ENCODE data around the gene EMC7. TPM values are rescaled to one million over a fixed set of nuclear protein-coding genes. Genes with fewer than 3 reads are reported as not detected.

The EMC7 gene
- total and polyA plus RNA-seq, 9 of the 15 experiments (the other 6 are each of a cell fraction or from before 2014, with no cell fraction given), result 25.8 to 92.8 (median 49.7) TPM

DNA sequence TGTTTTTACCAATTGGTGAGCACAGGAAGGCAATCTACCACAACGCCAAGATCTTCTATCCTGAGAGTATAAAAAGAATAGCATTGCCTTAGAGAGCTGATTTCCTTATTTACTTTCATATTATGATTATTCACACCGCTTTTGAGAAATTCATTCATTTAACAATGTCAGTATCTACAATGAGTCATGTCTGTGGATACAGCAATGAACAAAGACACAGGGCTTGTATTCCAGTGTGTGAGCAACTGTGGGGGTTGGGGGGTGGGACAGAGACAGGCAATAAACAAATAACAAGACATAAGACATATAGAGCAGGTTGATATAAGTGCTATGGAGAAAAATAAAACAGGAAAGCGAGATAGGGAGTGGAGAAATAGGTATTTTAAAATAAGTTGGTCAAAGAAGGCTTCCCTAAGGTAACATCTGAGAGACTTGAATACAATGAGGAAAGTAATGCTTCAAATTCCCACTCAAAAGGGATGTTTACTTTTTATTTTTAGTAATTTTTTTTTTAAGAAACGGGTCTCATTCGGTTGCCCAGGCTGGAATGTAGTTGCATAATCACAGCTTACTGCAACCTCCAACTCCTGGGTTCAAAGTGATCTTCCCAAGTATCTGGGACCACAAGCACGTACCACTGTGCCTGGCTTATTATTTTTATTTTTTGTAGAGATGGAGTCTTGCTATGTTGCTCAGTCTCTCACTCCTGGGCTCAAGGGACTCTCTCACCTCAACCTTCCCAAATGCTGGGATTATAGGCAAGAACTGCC, 45.9 kb upstream of the EMC7 start:
- CTCF ChIA-PET (ENCODE audit: low intra/inter-chr PET ratio), result no interaction called here
- no peaks in the 10 kb centered on the region for H3K27me3 ChIP-seq (ENCODE audit: control insufficient read depth in 2 of 2, insufficient read depth in 2 of 2, low read length in 2 of 2)
- H2AFZ ChIP-seq (ENCODE audit: low read depth, low read length), result no peak overlapping the region
- FAIRE-seq, result no peak
- H4K20me1 ChIP-seq (replicated peaks; ENCODE audit: control insufficient read depth, insufficient read depth, low read length), result no peaks in the 10 kb centered on the region
- no peaks in the 10 kb centered on the region for H3K79me2 ChIP-seq (ENCODE audit: control insufficient read depth, insufficient read depth, low read length)
- TF ChIP-seq NFIC (IDR thresholded peaks at IDR 0.05), result no peak
- no peak for TF ChIP-seq ARID2 (IDR thresholded peaks at IDR 0.05)
- TF ChIP-seq U2AF2 (optimal IDR thresholded peaks at IDR 0.05; ENCODE audit: low read depth, low read length), result no peak
- TF ChIP-seq, protein P1, sequence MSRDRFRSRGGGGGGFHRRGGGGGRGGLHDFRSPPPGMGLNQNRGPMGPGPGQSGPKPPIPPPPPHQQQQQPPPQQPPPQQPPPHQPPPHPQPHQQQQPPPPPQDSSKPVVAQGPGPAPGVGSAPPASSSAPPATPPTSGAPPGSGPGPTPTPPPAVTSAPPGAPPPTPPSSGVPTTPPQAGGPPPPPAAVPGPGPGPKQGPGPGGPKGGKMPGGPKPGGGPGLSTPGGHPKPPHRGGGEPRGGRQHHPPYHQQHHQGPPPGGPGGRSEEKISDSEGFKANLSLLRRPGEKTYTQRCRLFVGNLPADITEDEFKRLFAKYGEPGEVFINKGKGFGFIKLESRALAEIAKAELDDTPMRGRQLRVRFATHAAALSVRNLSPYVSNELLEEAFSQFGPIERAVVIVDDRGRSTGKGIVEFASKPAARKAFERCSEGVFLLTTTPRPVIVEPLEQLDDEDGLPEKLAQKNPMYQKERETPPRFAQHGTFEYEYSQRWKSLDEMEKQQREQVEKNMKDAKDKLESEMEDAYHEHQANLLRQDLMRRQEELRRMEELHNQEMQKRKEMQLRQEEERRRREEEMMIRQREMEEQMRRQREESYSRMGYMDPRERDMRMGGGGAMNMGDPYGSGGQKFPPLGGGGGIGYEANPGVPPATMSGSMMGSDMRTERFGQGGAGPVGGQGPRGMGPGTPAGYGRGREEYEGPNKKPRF (IDR thresholded peaks at IDR 0.05; ENCODE audit: low read depth, low read length), result no peak
- no peak for TF ChIP-seq RNF2 (IDR thresholded peaks at IDR 0.05)
- TF ChIP-seq ZC3H8 (IDR thresholded peaks at IDR 0.05), result no peak
- TF ChIP-seq PHB2 (IDR thresholded peaks at IDR 0.05; ENCODE audit: low read depth), result no peak
- TF ChIP-seq SRF (CRISPR knock-in tag; IDR thresholded peaks at IDR 0.05), result no peak
- no peak for TF ChIP-seq KLF10 (CRISPR knock-in tag; IDR thresholded peaks at IDR 0.05)
- in situ Hi-C loops (cut with MboI), result no loop called here
- no peak for DNase-seq (ENCODE audit: extremely low read depth in 1 of 4, low spot score in 3 of 4)
- no peak overlapping the region for H3K9ac ChIP-seq (ENCODE audit: insufficient read depth in 1 of 2, low read depth in 2 of 2, low read length in 2 of 2)
- no peak overlapping the region for H3K4me2 ChIP-seq (ENCODE audit: insufficient read depth, low read length)
- intact Hi-C loops (cut with micrococcal nuclease), result no loop called here
- H3K9me3 ChIP-seq (replicated peaks; ENCODE audit: control insufficient read depth, insufficient read depth, low read depth, low read length), result no peaks in the 10 kb centered on the region
- POLR2A ChIA-PET, result interaction anchor here (0.7 to 1.7 kb wide), 2 partner anchors 12 to 146 kb away, joined by 3 read pairs; no protein-coding TSS in a partner anchor
- H3K4me3 ChIP-seq, result no peak overlapping the region
- H3K36me3 ChIP-seq (ENCODE audit: control insufficient read depth, insufficient read depth, low read length), result peaks cover 37% of the 10 kb centered on the region; the same call in 2 of the 3 replicates
- H3K4me1 ChIP-seq (replicated peaks in 1 of 2; ENCODE audit: control insufficient read depth in 2 of 2, insufficient read depth in 2 of 2, low read length in 2 of 2), result no peaks in the 10 kb centered on the region
- BruUV-seq (replicated peaks), result no TSS peak
- 64% methylated on average over 6 of the region's 6 CpGs for WGBS (ENCODE audit: insufficient coverage, low coverage, missing lambda C conversion rate)
- H3K9me1 ChIP-seq (ENCODE audit: control insufficient read depth, insufficient read depth, low read length), result no peaks in the 10 kb centered on the region
- ATAC-seq, result no peak
- no peak overlapping the region for H3K27ac ChIP-seq (ENCODE audit: extremely low read depth, low read depth, low read length)

Data from K562 (cell line).